K562 (cell line): ENCODE data around the gene TNFRSF19. TPM values are rescaled to one million over a fixed set of nuclear protein-coding genes. Genes with fewer than 3 reads are reported as not detected.

Source experiments
- ATAC-seq: fragments of 200-7000 bp; cut with Tn5 transposase; 3 replicates; pipeline ENCODE4 v1.9.1; 2020; ENCODE audit warnings: moderate library complexity
- BruUV-seq: library from RNA; stranded (reverse); fragments of 400-500 nt; replicated peaks from 2 replicates; lab custom pipeline; 2021; lab: Mats Ljungman, UMichigan
- CTCF ChIA-PET: fragments of 300-600 bp; formaldehyde crosslinking; extraction: SDS; loops from one replicate; lab custom pipeline; 2021; ENCODE audit warnings: low intra/inter-chr PET ratio; lab: Yijun Ruan, JAX
- POLR2A ChIA-PET: fragments of 300-600, 350-650 bp; sonication (Branson Sonifier 250); formaldehyde crosslinking; extraction: SDS; loops from one replicate; lab custom pipeline; 2021; ENCODE audit warnings: antibody characterized with exemption, inconsistent platforms; lab: Yijun Ruan, JAX
- DNase-seq, 4 experiments: peaks; one replicate each; pipeline versions ENCODE4 v3.0.0 to v3.0.0-alpha.2; 2011 to 2018; ENCODE audit warnings: low spot score in 3 of 4, mixed read lengths in 3 of 4; ENCODE audit errors: extremely low read depth in 1 of 4
- FAIRE-seq: peaks from 2 replicates; lab custom pipeline; 2011; peaks lifted over from hg19 to GRCh38; lab: Jason Lieb, UNC
- H2AFZ ChIP-seq: 2 replicates; pipeline ENCODE4 v1.6.0; 2011; ENCODE audit warnings: low read depth, low read length, control low read depth, inconsistent platforms
- H3K27ac ChIP-seq: fragments of 200-600 bp; 3 replicates; pipeline ENCODE4 v1.8.0; 2011; ENCODE audit warnings: low read depth, mild to moderate bottlenecking, control low read depth, inconsistent platforms, low read length, moderate library complexity, mixed read lengths; ENCODE audit errors: extremely low read depth
- H3K27me3 ChIP-seq, 2 experiments: fragments of 300-600 bp in 1 of 2; 2 replicates in 1 of 2; 3 replicates in 1 of 2; pipeline versions ENCODE4 v1.6.0 to v1.8.0; 2011; ENCODE audit warnings: inconsistent platforms in 2 of 2, low read length in 2 of 2, mild to moderate bottlenecking in 1 of 2, mixed read lengths in 1 of 2, moderate library complexity in 1 of 2; ENCODE audit not compliant: control insufficient read depth in 2 of 2, insufficient read depth in 2 of 2
- H3K36me3 ChIP-seq: fragments of 300-600 bp; 3 replicates; pipeline ENCODE4 v1.8.0; 2011; ENCODE audit warnings: mild to moderate bottlenecking, low read length, inconsistent platforms; ENCODE audit not compliant: control insufficient read depth, insufficient read depth
- H3K4me1 ChIP-seq, 2 experiments: fragments of 200-600 bp in 1 of 2; replicated peaks in 1 of 2; 2 replicates in 1 of 2; 3 replicates in 1 of 2; pipeline versions ENCODE4 v1.5.1 to v1.8.0; 2011; ENCODE audit warnings: inconsistent platforms in 2 of 2, low read length in 2 of 2, mild to moderate bottlenecking in 1 of 2, mixed read lengths in 1 of 2, moderate library complexity in 1 of 2; ENCODE audit not compliant: control insufficient read depth in 2 of 2, insufficient read depth in 2 of 2
- H3K4me2 ChIP-seq: 2 replicates; pipeline ENCODE4 v1.6.1; 2011; ENCODE audit warnings: low read length, control low read depth, inconsistent platforms, mixed read lengths; ENCODE audit not compliant: insufficient read depth
- H3K4me3 ChIP-seq: fragments of 200-600 bp; sonication (generic), shearing (Covaris generic); 2 replicates; pipeline ENCODE4 v1.5.1; 2016; ENCODE audit warnings: control low read depth, inconsistent platforms
- H3K79me2 ChIP-seq: fragments of 200-600 bp; 3 replicates; pipeline ENCODE4 v1.8.0; 2011; ENCODE audit warnings: low read length, inconsistent platforms; ENCODE audit not compliant: control insufficient read depth, insufficient read depth
- H3K9ac ChIP-seq, 2 experiments: 2 replicates each; pipeline versions ENCODE4 v1.6.0 to v1.6.1; 2011; ENCODE audit warnings: low read depth in 2 of 2, low read length in 2 of 2, control low read depth in 1 of 2, inconsistent platforms in 1 of 2, mild to moderate bottlenecking in 1 of 2, mixed read lengths in 1 of 2; ENCODE audit not compliant: insufficient read depth in 1 of 2
- H3K9me1 ChIP-seq: one replicate; pipeline ENCODE4 v1.6.0; 2011; ENCODE audit warnings: inconsistent platforms, mild to moderate bottlenecking, low read length, moderate library complexity; ENCODE audit not compliant: control insufficient read depth, insufficient read depth
- H3K9me3 ChIP-seq: replicated peaks from 2 replicates; pipeline ENCODE4 v1.5.1; 2011; ENCODE audit warnings: low read depth, low read length, inconsistent platforms; ENCODE audit not compliant: control insufficient read depth, insufficient read depth
- H4K20me1 ChIP-seq: replicated peaks from 2 replicates; pipeline ENCODE4 v1.6.1; 2011; ENCODE audit warnings: low read length, inconsistent platforms, mixed read lengths; ENCODE audit not compliant: control insufficient read depth, insufficient read depth
- C11orf30 ChIP-seq: fragments of 450-650 bp; IDR thresholded peaks from 2 replicates; pipeline ENCODE4 v1.6.1; 2016; ENCODE audit warnings: low read depth, mild to moderate bottlenecking
- WGBS: fragments of 100-300 bp; shearing (Covaris generic); methylation state at CpG from one replicate; pipeline ENCODE4 v1.1.6; 2016; ENCODE audit warnings: low coverage, mixed read lengths; ENCODE audit not compliant: insufficient coverage; ENCODE audit errors: missing lambda C conversion rate; 5-methylcytosine and 5-hydroxymethylcytosine counted together
- in situ Hi-C: fragments of 300-500 bp; cut with MboI; formaldehyde crosslinking; loops from 4 replicates; pipeline ENCODE4 v1.15.0; 2018; ENCODE audit warnings: inconsistent platforms, mixed read lengths
- intact Hi-C: fragments of 100-400 bp; cut with micrococcal nuclease; formaldehyde crosslinking; loops from 2 replicates; pipeline ENCODE4 v1.14.2; 2022
- polyA plus RNA-seq, 8 experiments: library from polyadenylated mRNA; depleted of rRNA in 4 of 8; stranded (reverse) in 5 of 8; unstranded in 3 of 8; fragments of >200 nt; fragmentation: Nextera tagmentation in 2 of 8; fragmentation: Illumina TruSeq in 1 of 8; extraction: Ambion mirVana in 2 of 8; extraction: Trizol in 1 of 8; gene quantifications; 2 replicates each; pipeline versions ENCODE4 v1.2.1 to v1.2.3, GENCODE V29; 2011 to 2014; ENCODE audit warnings: inconsistent platforms in 1 of 8, missing spikeins in 1 of 8
- total RNA-seq, 7 experiments: library from RNA; depleted of rRNA in 6 of 7; stranded (reverse); fragments of >200 nt in 6 of 7; fragmentation: Illumina TruSeq in 2 of 7; extraction: Trizol in 2 of 7; gene quantifications; 2 replicates each; pipeline versions ENCODE4 v1.2.1 to v1.2.3, GENCODE V29; 2011 to 2021; ENCODE audit warnings: low replicate concordance in 1 of 7
- TF ChIP-seq, protein P1 (sequence below): fragments of 150-350 bp; IDR thresholded peaks from 2 replicates; pipeline ENCODE4 v1.6.1; 2014; ENCODE audit warnings: low read depth, mild to moderate bottlenecking, low read length, borderline replicate concordance

Gene TNFRSF19
- total and polyA plus RNA-seq, 9 of the 15 experiments (the other 6 are each of a cell fraction or from before 2014, with no cell fraction given), result 0.01 to 0.07 TPM; not detected in 7

DNA sequence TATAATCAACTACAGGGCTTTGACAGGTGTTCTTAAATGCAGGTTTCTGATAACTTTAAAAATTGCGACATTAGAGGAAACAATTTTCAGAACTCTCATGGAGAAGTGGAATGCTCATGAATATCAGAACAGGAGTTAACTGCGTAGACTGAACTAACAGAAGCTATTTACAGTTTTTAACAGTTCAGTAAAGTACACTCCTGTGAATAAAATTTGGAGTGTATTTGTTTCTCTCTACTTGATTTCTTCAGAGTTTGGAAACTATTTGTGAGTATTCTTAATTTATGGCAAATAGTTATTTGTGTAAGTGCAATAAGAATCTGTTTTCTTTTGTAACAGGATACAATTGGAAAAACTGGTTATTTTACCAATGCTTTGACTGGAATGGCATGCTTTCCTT lies 114.4 kb downstream of the TNFRSF19 start:
- ChIA-PET POLR2A (no interaction called here), CTCF (no interaction called here)
- intact Hi-C loops (no loop called here), in situ Hi-C loops (no loop called here)
- Histone ChIP-seq H3K9me1 (no peaks in the 10 kb centered on the region), H3K4me1 (no peaks in the 10 kb centered on the region), H3K9ac (no peak overlapping the region), H4K20me1 (no peaks in the 10 kb centered on the region), H3K36me3 (no peaks in the 10 kb centered on the region), H3K79me2 (no peaks in the 10 kb centered on the region), H3K4me3 (no peak overlapping the region), H3K27ac (no peak overlapping the region), H3K27me3 (no peaks in the 10 kb centered on the region), H2AFZ (no peak overlapping the region), H3K9me3 (no peaks in the 10 kb centered on the region), H3K4me2 (no peak overlapping the region)
- WGBS, result 0% methylated on average over 2 of the region's 2 CpGs
- BruUV-seq, result no TSS peak
- no peak for ATAC-seq
- no peak for FAIRE-seq
- TF ChIP-seq, protein P1, sequence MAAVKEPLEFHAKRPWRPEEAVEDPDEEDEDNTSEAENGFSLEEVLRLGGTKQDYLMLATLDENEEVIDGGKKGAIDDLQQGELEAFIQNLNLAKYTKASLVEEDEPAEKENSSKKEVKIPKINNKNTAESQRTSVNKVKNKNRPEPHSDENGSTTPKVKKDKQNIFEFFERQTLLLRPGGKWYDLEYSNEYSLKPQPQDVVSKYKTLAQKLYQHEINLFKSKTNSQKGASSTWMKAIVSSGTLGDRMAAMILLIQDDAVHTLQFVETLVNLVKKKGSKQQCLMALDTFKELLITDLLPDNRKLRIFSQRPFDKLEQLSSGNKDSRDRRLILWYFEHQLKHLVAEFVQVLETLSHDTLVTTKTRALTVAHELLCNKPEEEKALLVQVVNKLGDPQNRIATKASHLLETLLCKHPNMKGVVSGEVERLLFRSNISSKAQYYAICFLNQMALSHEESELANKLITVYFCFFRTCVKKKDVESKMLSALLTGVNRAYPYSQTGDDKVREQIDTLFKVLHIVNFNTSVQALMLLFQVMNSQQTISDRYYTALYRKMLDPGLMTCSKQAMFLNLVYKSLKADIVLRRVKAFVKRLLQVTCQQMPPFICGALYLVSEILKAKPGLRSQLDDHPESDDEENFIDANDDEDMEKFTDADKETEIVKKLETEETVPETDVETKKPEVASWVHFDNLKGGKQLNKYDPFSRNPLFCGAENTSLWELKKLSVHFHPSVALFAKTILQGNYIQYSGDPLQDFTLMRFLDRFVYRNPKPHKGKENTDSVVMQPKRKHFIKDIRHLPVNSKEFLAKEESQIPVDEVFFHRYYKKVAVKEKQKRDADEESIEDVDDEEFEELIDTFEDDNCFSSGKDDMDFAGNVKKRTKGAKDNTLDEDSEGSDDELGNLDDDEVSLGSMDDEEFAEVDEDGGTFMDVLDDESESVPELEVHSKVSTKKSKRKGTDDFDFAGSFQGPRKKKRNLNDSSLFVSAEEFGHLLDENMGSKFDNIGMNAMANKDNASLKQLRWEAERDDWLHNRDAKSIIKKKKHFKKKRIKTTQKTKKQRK, result 0 out of 2 replicates have a peak, but pooled peaks have one; percentile 37
- TF ChIP-seq C11orf30, result no peak
- no peak for DNase-seq
